ENCODE measurements around the gene CFAP206. TPM values are rescaled to one million over a fixed set of nuclear protein-coding genes. Genes with fewer than 3 reads are reported as not detected.

CFAP206 gene
- total and polyA plus RNA-seq, 2 donors (not counting 3 experiments of a cell fraction or from before 2014, with no cell fraction given) = 0.15 to 0.20 TPM

DNA sequence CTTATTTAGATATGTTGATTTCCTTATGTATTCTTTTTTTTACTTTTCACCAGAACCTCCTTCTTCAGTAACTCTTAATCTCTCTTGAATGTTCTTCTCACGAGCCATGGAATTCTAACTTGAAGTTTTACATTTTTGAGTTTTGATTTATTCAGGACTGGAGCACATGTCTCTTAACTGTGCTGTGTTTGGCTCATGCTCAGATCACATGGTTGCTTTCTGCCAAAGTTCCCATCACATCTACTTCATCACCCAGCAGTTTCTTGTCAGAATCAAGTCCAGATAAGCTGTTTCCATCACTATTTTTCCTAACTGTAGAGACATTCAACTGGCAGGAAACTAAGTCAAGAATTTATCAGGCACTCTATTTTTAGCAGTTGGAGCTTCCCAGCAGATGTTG, 96.7 kb downstream of the CFAP206 start:
- no peak for DNase-seq (ENCODE audit: low read depth, low spot score)
- Histone ChIP-seq H3K9me1 (replicated peaks; ENCODE audit: control insufficient read depth, extremely low read depth, insufficient read depth, low read length) (no peaks in the 10 kb centered on the region), H3K4me1 (ENCODE audit: control insufficient read depth, extremely low read depth, insufficient read depth, low read length) (no peaks in the 10 kb centered on the region), H2AFZ (ENCODE audit: low read depth, low read length) (no peak overlapping the region), H3K79me2 (ENCODE audit: control insufficient read depth, insufficient read depth, low read length) (no peaks in the 10 kb centered on the region), H3K4me3 (replicated peaks in 1 of 3; ENCODE audit: insufficient read depth in 1 of 3, low read depth in 1 of 3, low read length in 3 of 3) (no peak overlapping the region), H3K27ac (ENCODE audit: insufficient read depth, low read depth, low read length) (no peak overlapping the region), H3K27me3 (ENCODE audit: control insufficient read depth in 2 of 2, insufficient read depth in 2 of 2, low read length in 2 of 2) (no peaks in the 10 kb centered on the region), H3K9me3 (replicated peaks; ENCODE audit: control insufficient read depth, insufficient read depth, low read length) (no peaks in the 10 kb centered on the region), H3K36me3 (ENCODE audit: control insufficient read depth in 2 of 2, extremely low read depth in 1 of 2, insufficient read depth in 2 of 2, low read length in 2 of 2) (peaks cover 2 to 13% of the 10 kb centered on the region in 2 experiments), H3K9ac (replicated peaks; ENCODE audit: extremely low read depth, insufficient read depth, low read length) (no peak overlapping the region), H3K4me2 (ENCODE audit: insufficient read depth, low read length) (no peak overlapping the region), H4K20me1 (replicated peaks; ENCODE audit: control insufficient read depth, extremely low read depth, insufficient read depth, low read length) (no peaks in the 10 kb centered on the region)
- intact Hi-C loops (cut with micrococcal nuclease) = no loop called here
- BruUV-seq (replicated peaks) = no TSS peak
- FAIRE-seq = no peak
- ChIA-PET POLR2A (interaction anchor here (0.6 kb wide), 1 partner anchor 187 kb away, joined by 3 read pairs; no protein-coding TSS in a partner anchor), CTCF (interaction anchor here (1.0 to 1.5 kb wide), 2 partner anchors 10 to 15 kb away, joined by 3 to 7 read pairs; no protein-coding TSS in a partner anchor)
- no peak for TF ChIP-seq CTCF (IDR thresholded peaks at IDR 0.05; ENCODE audit: extremely low read depth in 1 of 2, insufficient read depth in 1 of 2, low read depth in 1 of 2, low read length in 2 of 2)
- TF ChIP-seq POLR2A (IDR thresholded peaks at IDR 0.05; ENCODE audit: low read depth, low read length) = no peak
- no peak for TF ChIP-seq MYC (IDR thresholded peaks at IDR 0.05; ENCODE audit: low read depth, low read length)
- TF ChIP-seq, protein P1, sequence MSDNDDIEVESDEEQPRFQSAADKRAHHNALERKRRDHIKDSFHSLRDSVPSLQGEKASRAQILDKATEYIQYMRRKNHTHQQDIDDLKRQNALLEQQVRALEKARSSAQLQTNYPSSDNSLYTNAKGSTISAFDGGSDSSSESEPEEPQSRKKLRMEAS (IDR thresholded peaks at IDR 0.05; ENCODE audit: insufficient read depth, insufficient read length) = no peak
- no peak for TF ChIP-seq POLR2AphosphoS5 (IDR thresholded peaks at IDR 0.05; ENCODE audit: insufficient read depth, low read depth, low read length)
- no peak for TF ChIP-seq EZH2 (IDR thresholded peaks at IDR 0.05; ENCODE audit: borderline replicate concordance, low read depth, low read length, severe bottlenecking)
- no peak for TF ChIP-seq GATA2 (IDR thresholded peaks at IDR 0.05; ENCODE audit: insufficient read depth, insufficient read length, low read depth, low read length)
- TF ChIP-seq JUN (IDR thresholded peaks at IDR 0.05; ENCODE audit: borderline replicate concordance, insufficient read depth, insufficient read length, low read depth) = no peak
- no peak for TF ChIP-seq FOS (IDR thresholded peaks at IDR 0.05; ENCODE audit: borderline replicate concordance, insufficient read depth, low read length)
- dilution Hi-C loops (cut with MboI; ENCODE audit: extremely low pct_ligation_motif_present, low sequenced_read_pairs) = no loop called here

Small RNAs within 50 kb of the gene (small RNA-seq; reads per million reads assigned to genes)
- gene AL049697.2 (ENCODE audit: insufficient read depth, insufficient read length, low read depth, low replicate concordance) (not detected), gene RNU6-444P (ENCODE audit: insufficient read depth, insufficient read length, low read depth, low replicate concordance) (not detected)

Other genes starting within 250 kb of the CFAP206 start
- 8.2 and 8.4 TPM in 2 replicates for gene SMIM8, start 85.4 kb upstream of the CFAP206 start, total RNA-seq
- 1.6 and 2.0 TPM in 2 replicates for gene SMIM8, start 85.4 kb upstream of the CFAP206 start, polyA plus RNA-seq
- not detected in 2 replicates for gene GJB7, start 78.7 kb upstream of the CFAP206 start, total RNA-seq
- not detected in 2 replicates for gene GJB7, start 78.7 kb upstream of the CFAP206 start, polyA plus RNA-seq
- 2.2 and 2.5 TPM in 2 replicates for gene C6orf163, start 63.2 kb upstream of the CFAP206 start, total RNA-seq
- 0.16 and 0.29 TPM in 2 replicates for gene C6orf163, start 63.2 kb upstream of the CFAP206 start, polyA plus RNA-seq
- 12.9 and 13.0 TPM in 2 replicates for gene SLC35A1, start 65.0 kb downstream of the CFAP206 start, total RNA-seq
- 12.4 and 13.9 TPM in 2 replicates for gene SLC35A1, start 65.0 kb downstream of the CFAP206 start, polyA plus RNA-seq
- gene RARS2, start 182.0 kb downstream of the CFAP206 start, total RNA-seq = 33.7 and 34.0 TPM in 2 replicates
- 7.4 TPM in 2 replicates for gene RARS2, start 182.0 kb downstream of the CFAP206 start, polyA plus RNA-seq
- 17.9 and 20.1 TPM in 2 replicates for gene ORC3, start 182.2 kb downstream of the CFAP206 start, total RNA-seq
- 8.0 and 9.2 TPM in 2 replicates for gene ORC3, start 182.2 kb downstream of the CFAP206 start, polyA plus RNA-seq

Data from endothelial cell of umbilical vein (primary cell).